HG03457 (cell line): ENCODE measurements around the gene SERAC1.

Experiments
- ATAC-seq: cut with Tn5 transposase; IDR thresholded peaks from one replicate; pipeline ENCODE4 v1.9.1; 2021; ENCODE audit warnings: moderate number of reproducible peaks; ENCODE audit not compliant: unreplicated experiment

The SERAC1 gene

DNA sequence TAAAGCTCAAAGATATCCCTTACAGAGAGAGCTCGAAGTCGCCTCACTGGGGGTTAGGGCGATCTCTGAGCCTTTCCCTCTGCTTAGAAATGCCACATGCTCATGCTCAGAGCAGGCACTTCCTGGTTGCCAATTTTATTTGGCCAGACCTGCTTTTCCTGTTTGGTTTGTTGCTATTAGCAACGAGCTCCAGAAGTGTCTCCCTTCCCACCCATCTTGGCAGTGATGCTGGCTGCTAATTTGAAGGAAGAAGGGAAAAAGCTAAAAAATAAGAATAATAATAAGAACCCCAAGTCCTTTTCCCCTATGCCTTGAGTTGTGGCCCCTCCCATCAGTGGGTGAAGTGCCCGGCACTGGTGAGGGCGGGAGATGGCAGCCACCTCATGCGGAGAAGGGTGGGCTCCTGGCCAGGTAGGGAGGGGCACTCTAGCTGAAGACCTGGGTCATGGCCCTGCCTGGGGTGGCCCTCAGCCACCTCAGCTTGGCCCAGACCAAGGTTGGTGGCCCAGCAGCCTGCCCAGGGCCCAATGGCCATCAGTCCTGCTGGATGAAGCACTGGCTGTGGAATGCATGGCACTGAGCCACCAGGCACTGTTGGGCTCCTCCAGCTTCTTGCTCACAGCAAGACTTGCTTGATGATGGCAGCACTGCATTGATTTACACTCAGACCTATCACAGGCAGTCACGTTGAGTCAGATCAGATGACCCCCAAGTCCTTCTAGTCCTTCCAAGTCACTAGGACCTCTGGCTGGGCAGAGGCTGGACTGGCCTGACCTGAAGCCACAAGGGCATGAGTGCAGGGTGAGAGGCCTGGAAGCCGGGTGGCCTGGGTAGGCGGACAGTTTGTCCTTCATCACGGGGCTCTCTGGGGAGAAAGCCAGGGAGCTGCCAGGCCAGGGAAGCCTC is 107.4 kb downstream of the SERAC1 start:
- ATAC-seq = no peak
